GM18907 (cell line): Measurements from ENCODE around the gene DHTKD1.

Experiments
- ATAC-seq: cut with Tn5 transposase; IDR thresholded peaks from one replicate; pipeline ENCODE4 v1.9.1; 2021; ENCODE audit warnings: mild to moderate bottlenecking, moderate library complexity; ENCODE audit not compliant: unreplicated experiment

DHTKD1 gene

GRCh38 chr10:12068449-12069269 is at the start of gene DHTKD1:
TSS of gene DHTKD1 (plus strand) at chr10:12068954. CDS start at chr10:12069034, 80 bp downstream.
- ATAC-seq: peak; percentile 96

- no peak for ATAC-seq
Observed at GRCh38 chr10:12019283-12019971, 49.3 kb upstream of the DHTKD1 start.

GRCh38 chr10:12020574-12020973 is 48.2 kb upstream of the DHTKD1 start:
- ATAC-seq: no peak

GRCh38 chr10:12022580-12023257 is 46.0 kb upstream of the DHTKD1 start:
- no peak for ATAC-seq

- ATAC-seq: no peak
Observed at GRCh38 chr10:12025591-12025990, 43.2 kb upstream of the DHTKD1 start.

- peak; percentile 98 for ATAC-seq
Observed at GRCh38 chr10:12027539-12027938, 41.2 kb upstream of the DHTKD1 start.

- no peak for ATAC-seq
Observed at GRCh38 chr10:12031404-12031803, 37.4 kb upstream of the DHTKD1 start.

- ATAC-seq: no peak
Observed at GRCh38 chr10:12036073-12036655, 32.6 kb upstream of the DHTKD1 start.

GRCh38 chr10:12041766-12042408 is 26.9 kb upstream of the DHTKD1 start:
- peak; percentile 25 for ATAC-seq

- ATAC-seq: peak; percentile 2
Observed at GRCh38 chr10:12042409-12042796, 26.4 kb upstream of the DHTKD1 start.

- peak; percentile 65 for ATAC-seq
Observed at GRCh38 chr10:12042797-12043651, 25.7 kb upstream of the DHTKD1 start, which contains the start of gene UPF2. TSS of gene UPF2 (minus strand) at chr10:12042809. CDS start at chr10:12035423, 7,386 bp downstream.

GRCh38 chr10:12045596-12045995 is 23.2 kb upstream of the DHTKD1 start:
- no peak for ATAC-seq

GRCh38 chr10:12048547-12048946 is 20.2 kb upstream of the DHTKD1 start:
- ATAC-seq: peak; percentile 30

GRCh38 chr10:12050528-12050927 is 18.2 kb upstream of the DHTKD1 start:
- ATAC-seq: no peak

- ATAC-seq: no peak
Observed at GRCh38 chr10:12051241-12051640, 17.5 kb upstream of the DHTKD1 start.

- no peak for ATAC-seq
Observed at GRCh38 chr10:12055732-12056131, 13.0 kb upstream of the DHTKD1 start.

GRCh38 chr10:12056748-12057147 is 12.0 kb upstream of the DHTKD1 start:
- no peak for ATAC-seq

GRCh38 chr10:12061124-12061523 is 7.6 kb upstream of the DHTKD1 start:
- no peak for ATAC-seq

GRCh38 chr10:12062754-12063482 is 5.8 kb upstream of the DHTKD1 start:
- no peak for ATAC-seq
